OCI-LY7 (cell line): Measurements from ENCODE around the gene SH3TC1.

Experiments
- CTCF ChIP-seq: fragments of 200-600 bp; sonication (generic); conservative IDR thresholded peaks from 2 replicates; pipeline ENCODE4 v1.5.1; 2014; ENCODE audit warnings: mild to moderate bottlenecking, antibody characterized with exemption, low read length, moderate library complexity, mixed read lengths
- EZH2phosphoT487 ChIP-seq: fragments of 200-600 bp; sonication (generic); IDR thresholded peaks from 2 replicates; pipeline ENCODE4 v1.6.1; 2018; ENCODE audit warnings: low read depth, borderline replicate concordance, mild to moderate bottlenecking, mixed run types, antibody characterized with exemption, low read length, moderate library complexity, mixed read lengths

- TF ChIP-seq CTCF (no peak), EZH2phosphoT487 (no peak)
These were observed 34.9 kb upstream of the SH3TC1 start for GRCh38 chr4:8164194-8164565.
